ENCODE data around the gene THSD4. TPM values are rescaled to one million over a fixed set of nuclear protein-coding genes. Genes with fewer than 3 reads are reported as not detected.

The THSD4 gene
- total and polyA plus RNA-seq, 2 of the 8 experiments (the other 6 are each of a cell fraction or from before 2014, with no cell fraction given) = 2.5 to 6.2 TPM

- TF ChIP-seq RAD21 (IDR thresholded peaks at IDR 0.05 in 1 of 2, conservative IDR thresholded peaks at IDR 0.05 in 1 of 2; ENCODE audit: low read depth in 2 of 2, low read length in 2 of 2) (no peak), GTF2F1 (IDR thresholded peaks at IDR 0.05; ENCODE audit: borderline replicate concordance, low read depth, low read length) (no peak), KDM4A (IDR thresholded peaks at IDR 0.05; ENCODE audit: low read depth, low read length, severe bottlenecking) (no peak), JUN (IDR thresholded peaks at IDR 0.05; ENCODE audit: low read depth, low read length) (no peak)
Measured at GRCh38 chr15:71071529-71071928, 43.7 kb upstream of the THSD4 start (continued).

All from H1 (cell line).